Measurements from ENCODE around the gene P2RY6.
"Not testable (repeated sequence)": the region's sequence is repeated elsewhere in the genome, so short reads cannot be mapped to it uniquely, and the experiment has no call there.

The P2RY6 gene

DNA sequence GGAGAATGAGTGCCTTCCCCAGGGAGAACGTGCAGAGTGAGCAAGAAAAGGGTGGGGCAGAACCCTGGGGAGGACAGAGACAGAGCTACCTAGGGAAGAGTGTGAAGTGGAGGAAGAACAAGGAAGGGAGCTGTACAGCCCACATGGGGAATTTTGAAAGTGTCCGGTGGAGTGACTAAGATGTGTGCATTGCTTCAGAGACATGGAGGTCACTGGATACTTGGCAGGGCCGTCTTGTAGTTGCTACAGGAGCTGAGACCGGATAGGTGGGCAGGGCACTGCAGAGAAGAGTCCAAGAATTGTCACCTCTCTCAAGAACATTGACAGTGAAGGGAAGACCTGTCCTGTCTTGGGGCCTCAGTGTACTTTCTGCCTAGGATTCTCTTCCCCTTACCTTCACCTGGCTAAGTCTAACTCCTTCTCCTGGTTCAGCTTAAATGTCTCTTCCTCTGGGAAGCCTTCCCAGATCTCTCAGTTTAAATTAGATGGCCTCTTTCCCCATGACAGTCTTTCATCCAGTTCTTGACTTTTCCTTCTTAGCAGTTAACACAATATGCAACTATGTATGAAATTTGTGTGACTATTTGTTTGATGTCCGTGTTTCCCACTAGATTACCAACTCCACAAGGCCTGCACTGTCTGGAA, 9.2 kb upstream of the P2RY6 start:
- DNase-seq: no peak

- no peak for DNase-seq
Measured at GRCh38 chr11:73263640-73264039, 8.5 kb upstream of the P2RY6 start.

GRCh38 chr11:73265278-73265810, 6.8 kb upstream of the P2RY6 start:
- no peak for DNase-seq

- no peak for DNase-seq
Measured at GRCh38 chr11:73265853-73266645, 6.1 kb upstream of the P2RY6 start.

- no peak for DNase-seq
Measured at GRCh38 chr11:73266646-73267020, 5.5 kb upstream of the P2RY6 start.

GRCh38 chr11:73267122-73267846, 4.9 kb upstream of the P2RY6 start:
- no peak for DNase-seq

- no peak for DNase-seq
Measured at GRCh38 chr11:73267906-73268540, 4.1 kb upstream of the P2RY6 start.

DNA sequence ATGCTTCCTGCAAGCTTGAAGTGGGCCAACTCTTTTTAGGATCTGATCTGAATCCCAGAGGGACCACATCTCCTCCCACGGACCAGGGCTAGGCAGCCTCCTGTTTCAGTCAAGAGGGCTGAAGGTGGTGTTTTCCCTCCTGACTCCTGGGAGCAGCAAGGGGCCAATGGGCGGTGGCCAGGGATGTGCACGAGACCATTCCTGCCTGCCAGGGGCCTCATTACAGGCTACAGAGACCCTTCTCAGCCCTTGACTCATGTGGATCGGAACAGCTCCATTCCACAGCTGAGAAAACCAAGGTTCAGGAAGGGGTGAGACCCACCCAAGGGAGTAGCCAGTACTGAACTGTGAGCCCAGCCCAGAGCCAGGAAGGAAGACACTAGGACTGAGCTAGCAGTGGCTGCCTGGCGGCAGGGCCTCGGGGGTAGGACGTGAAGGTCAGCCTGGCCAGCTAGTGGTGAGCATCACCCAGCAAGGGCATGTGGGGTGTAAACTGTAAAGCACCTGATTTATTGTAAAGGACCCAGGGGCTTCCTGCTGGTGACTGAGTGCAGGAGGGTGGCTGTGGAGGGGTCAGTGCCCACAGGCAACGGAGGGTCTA, 3.4 kb upstream of the P2RY6 start:
- DNase-seq: no peak

DNA sequence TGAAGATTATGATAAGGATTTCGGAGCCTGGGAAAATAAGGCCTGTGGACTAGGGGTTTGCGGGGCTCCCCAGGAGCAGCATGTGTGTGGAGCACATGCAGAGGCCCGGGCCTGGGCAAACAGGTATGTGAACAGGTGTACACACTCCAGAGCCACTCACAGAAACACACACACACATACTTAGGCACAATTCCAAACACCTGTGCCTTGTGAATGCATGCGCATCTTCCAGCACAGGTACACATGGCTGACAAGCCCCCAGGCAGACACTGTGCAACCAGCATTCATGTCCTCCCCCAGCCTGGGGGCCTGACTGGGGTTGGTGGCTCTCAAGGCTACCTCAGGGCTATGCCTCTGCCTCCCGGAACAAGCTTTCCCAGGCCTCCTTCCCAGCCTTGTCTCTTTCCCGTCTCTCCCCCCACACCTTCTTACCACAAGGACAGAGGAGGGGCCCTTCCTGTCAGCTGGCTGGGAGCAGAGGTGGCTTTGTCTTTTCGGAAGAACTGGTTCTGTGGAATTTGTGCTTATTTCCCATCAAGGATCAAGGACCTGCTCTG, 2.6 kb upstream of the P2RY6 start:
- DNase-seq: no peak

DNA sequence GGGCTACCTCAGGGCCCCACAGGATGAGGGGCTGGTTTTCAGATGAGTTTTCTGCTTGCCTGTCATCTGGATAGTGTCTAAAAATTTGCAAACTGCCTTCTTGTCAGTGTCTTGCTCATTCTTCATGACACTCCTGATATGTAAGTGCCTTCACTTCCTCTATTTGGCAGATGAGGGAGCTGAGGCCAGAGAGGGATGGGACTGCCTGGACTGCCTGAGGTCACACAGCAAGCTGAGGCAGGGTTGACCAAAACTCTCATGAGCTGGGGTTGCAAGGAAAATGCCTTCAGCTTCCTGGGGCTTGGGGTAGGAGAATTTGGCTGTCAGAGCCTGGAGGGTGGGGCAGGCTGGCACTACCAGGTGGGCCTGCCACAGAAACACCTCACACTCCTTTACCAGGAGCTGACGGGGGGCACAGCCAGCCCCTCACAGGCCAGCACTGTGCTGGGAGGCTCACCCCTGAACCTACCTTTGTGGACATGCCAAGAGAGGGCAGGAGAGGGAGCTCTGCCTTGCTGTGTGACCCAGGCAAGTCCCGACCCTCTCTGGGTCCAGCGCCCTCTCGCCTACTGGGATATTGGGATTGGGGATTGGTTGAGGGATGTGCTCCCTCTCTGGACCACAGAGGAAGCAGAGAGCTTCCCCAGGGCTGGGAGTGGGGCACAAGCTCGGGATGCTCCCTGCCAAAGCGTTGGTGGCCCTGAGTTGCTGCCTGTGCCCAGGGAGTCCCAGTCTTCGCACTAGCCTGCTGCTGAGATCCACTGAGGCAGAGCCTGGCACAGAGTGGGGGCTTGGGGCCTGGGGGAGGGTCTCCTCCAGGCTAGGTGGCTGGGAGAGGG, 1.9 kb upstream of the P2RY6 start:
- DNase-seq: peak in 1 of 2 donors; percentile 25

DNA sequence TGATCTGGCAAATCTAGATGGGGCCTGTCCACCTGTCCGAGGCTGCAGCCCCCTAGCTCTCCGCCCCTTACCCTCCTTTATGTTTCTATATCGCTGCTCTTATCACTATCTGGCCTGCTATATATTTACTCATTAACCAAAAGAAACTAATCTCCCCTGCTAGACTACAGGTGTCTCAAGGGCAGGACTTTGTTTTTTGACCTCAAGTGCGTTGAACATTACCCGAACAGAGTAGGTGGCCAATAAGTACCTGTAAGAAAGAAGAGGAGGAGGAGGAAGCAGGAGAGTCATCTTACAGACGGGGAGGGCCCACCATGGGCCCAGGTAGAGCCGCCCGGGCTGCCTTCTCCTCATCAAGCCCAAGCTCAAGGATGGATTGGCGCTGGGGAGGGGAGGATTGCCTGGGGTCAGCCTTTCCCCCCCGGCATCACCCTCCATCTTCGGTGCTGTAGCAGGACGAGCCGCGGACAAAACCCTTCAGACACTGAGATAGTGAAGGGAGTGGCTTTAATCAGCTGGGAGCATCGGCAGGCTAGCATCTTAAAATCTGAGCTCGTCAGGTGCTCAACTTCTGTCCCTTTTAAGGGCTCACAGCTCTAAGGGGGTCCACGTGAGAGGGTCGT, 1.2 kb upstream of the P2RY6 start:
- no peak for DNase-seq

DNA sequence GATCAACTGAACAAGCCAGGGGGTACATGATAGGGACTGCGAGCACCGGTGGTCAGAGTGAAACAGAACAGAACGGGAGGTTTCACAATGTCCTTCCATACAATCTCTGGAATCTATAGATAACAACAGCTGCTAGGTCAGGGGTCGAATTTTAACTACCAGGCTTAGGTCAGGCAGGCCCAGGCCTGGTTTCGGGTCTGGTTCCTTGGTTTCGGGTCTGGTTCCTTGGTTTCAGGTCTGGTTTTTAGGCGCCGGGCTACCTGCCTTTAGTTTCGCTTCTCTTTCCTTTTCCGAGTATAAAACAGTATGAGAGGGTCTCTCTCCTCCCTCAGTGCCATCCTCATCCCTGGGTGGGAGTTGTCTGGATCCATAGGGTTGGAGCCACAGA, 666 bp upstream of the P2RY6 start:
- not testable (repeated sequence) for DNase-seq

GRCh38 chr11:73272680-73273038, 521 bp downstream of the P2RY6 start:
- DNase-seq: no peak

DNA sequence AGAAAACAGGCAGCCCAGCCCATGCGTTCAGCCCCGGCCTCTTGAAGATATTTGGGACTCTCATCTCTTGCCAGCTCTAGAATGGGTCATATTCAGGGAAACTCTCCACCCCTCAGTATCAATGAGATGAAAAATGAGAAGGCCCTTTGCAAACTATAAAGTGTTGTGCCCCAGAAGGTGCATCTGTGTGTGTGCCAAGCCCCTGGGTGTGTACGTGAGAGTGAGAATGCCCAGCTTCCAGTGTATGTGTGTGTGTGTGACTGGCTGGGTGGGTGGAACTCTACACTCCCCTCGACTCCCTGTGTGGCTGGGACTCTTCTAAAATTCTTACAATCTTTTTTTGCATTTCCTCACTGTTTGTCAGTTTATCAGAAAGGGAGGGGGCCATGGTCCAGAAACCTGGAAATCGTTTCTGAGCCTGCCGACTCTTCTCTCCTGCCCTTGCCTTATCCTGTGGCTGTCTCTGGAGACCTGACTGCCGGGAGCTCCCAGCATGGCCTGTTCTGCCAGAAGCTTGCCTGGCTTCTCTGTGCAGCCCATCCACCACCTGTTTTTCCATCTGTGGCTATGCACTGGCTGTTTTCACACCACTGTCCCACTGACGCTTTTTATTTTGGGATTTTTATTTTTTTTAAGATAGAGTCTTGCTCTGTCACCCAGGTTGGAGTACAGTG, 1.2 kb downstream of the P2RY6 start:
- DNase-seq: no peak

DNA sequence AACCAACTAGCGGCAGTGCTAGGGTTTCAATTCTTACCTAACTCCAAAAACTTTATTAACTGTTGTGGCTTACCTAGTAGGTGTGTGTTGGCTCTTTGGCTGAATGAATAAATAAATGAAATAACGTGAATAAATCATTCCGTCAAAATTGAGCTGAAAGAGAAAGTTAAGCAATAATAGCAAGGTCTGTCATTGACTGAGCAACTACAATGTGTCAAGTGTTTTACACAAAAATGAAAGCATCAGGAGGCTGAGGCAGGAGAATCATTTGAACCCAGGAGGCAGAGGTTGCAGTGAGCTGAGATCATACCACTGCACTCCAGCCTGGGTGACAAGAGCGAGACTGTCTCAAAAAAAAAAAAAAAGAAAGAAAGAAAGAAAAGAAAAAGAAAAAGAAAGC, 2.1 kb downstream of the P2RY6 start:
- DNase-seq: not testable (repeated sequence)

DNA sequence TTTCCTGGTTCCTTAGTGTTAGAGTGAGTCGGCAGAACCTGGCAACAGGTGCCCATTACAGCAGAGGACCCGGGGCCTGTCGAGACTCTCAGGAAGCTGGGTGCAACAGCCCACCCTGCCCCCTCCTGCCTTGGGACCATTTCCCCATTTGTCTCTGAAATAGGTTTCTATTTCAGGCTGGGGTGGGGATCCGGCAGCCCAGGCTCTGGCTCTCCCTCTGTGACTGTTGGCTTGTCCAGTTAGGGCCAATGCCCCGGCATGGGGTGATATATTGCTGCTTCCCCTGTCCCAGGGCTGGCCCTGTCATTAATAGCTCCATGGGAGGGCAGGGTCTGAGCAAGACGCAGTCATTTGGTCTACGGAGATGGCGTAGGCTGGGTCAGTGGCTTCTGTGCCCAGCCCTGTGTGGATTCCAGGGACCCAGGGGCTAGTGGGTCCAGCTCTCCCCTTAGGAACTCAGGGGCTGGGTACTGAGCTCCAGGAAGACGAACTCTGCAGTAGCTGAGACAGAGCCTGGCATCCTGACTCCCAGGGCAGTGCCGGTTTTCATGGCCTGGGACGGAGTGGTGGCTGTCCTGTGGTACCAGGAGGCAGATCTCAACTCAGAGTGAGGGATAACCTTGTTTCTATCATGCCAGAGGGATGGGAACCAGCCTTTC, 2.7 kb downstream of the P2RY6 start:
- no peak for DNase-seq

GRCh38 chr11:73275381-73275750, 3.2 kb downstream of the P2RY6 start:
- DNase-seq: no peak

DNA sequence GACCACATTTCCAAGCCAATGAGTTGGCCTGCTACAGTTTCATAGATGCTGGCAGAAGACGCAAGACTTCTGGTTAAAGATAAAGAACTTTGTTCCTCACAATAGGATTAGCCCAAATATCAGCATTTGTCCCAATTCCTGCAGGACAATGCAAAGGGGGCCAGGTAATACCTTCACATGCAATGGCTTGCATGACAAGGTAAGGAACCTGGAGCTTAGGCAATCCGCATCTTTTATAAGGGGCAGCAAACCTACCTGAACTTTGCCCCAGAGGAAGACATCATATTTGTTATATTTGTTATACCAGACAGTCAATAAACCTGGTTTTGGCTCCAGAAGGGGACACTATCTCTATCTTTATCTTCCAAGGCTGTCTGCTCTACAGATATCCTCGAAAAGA, 5.3 kb downstream of the P2RY6 start:
- no peak for DNase-seq

DNA sequence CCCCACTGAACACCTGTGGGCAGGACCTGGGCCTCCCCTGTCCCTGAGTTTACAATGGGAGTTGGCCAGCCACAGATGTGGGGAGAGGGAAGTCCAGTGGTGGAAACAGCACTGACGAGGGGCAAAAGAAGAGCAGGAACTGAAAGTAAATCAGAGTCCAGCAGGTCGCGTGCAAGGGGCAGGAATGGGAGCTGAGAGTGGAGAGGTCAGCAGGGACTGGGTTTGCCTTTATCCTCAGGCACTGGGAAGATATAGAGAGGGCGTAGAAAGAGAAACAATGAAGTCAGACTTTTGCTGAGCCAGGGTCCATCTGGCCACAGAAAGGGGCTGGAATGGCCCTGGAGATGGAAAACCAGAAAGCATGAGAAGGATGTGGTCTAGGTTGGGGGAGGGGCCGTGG, 8.5 kb downstream of the P2RY6 start:
- no peak for DNase-seq

GRCh38 chr11:73281201-73281741, 9.1 kb downstream of the P2RY6 start:
- DNase-seq: no peak
